Stimulated activated CD4-positive, alpha-beta T cell treated with anti-CD3 and anti-CD28 coated beads, Interleukin-2, amount 100 ng/mL, for 24 hours (primary cell): ENCODE measurements around the gene FCGBP.

Experiments used
- DNase-seq, 2 donors: peaks; one replicate each; pipeline ENCODE4 v3.0.0-alpha.2; 2020

FCGBP gene

DNA sequence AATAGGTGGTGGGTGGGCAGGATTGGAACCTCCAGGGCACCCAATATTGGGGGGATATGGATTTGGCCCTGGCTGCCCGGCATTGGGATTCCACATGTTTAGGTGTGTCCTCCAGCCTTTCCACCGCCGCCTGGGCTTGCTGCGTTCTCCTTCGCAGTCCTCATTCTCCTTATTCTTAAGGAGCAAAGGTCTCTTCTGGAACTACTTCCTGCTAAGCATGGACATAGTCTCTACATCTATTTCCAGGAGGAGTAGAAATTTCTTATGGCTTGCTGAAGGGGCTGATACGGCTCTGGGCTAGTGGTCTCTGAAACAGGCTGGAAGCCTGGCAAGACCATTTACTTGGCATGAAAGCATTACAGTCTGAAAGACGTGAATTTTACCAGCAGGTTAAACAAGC lies 9.2 kb upstream of the FCGBP start:
- peak in 1 of 2 donors; percentile 15 for DNase-seq

GRCh38 chr19:39942366-39942730 lies 7.9 kb upstream of the FCGBP start:
- DNase-seq: peak in 1 of 2 donors; percentile 18

DNA sequence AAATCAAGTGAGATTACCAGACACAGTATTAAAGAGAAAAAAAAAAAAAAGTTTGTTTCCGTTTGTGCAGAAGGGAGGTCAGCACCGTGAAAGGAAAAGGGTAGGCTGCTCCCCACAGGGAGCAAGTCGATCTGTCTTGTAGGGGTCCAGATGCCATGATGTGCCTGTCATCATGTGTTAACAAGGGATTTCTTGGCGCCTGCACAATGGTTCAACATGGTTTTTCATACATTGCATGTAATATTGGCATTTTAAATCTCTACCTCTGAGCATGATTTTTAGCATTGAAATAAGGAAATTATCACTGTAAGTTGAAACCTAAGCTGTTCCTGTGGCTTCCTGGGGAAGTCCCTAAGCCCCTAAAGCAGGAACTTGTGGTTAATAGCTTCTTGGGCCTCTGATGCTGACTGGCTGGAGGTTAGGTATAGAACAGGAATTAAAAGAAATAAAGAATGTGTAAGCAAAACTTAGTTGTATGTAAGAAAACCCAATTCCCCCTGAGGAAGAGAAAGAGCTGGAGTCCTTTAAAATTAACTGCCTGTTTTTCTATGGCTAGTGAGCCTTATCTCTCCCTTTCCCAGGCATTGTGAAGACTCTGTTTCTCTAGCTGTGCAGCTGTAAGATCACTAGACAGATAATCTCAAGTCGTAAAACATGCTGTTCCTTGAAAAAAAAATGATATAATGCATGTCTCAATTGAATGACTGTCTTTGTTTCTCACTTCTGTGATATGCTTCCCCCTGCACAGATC lies 7.4 kb upstream of the FCGBP start:
- peak; percentile 31 to 42 for DNase-seq

DNA sequence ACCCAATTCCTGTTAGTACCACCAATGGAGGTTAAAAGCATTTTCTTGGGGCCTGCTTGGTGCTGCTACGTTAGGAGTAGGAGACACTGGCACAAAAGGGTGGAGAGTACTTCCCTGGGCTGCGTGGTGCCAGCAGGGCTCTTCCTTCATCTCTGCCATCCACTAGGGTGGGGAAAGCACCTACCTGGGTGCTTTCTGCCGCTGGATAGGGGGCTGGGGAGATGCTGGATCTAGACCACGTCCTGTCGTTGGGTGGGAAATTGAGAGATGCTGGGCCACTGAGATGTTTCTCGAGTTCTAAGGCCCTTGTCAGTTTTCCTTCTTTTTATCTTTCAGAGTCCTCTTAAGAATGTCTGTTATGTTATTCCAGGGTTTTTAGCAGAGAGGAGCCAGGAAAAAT lies 6.7 kb upstream of the FCGBP start:
- peak in 1 of 2 donors; percentile 16 for DNase-seq

DNA sequence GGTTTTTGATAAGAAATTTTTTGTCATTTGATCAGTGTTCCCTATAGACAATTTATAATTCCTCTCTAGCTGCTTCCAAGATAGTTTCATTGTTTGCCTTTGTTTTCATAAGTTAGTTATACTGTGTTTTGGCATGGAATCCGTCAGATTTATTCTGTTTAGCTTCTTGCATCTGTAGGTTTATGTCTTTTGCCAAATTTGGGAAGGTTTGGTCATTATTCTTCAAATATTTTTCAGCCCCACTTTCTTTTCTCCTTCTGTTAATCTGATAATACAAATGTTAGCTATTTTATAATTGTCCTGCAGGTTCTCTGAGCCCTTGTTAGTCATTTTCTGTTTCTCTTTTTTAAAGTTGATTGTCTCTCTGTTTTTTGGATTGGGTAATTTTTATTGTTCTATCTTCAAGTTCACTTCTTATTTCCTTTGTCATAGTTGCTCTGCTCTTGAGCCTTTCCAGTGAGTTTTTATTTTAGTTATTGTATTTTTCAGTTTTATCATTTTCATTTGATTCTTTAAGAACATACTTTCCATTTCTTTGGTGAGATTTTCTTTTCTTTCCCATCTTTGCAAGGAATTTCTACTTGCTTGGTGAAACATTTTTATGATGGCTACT lies 5.9 kb upstream of the FCGBP start:
- DNase-seq: no peak

GRCh38 chr19:39939556-39939955 lies 5.1 kb upstream of the FCGBP start:
- DNase-seq: no peak

- DNase-seq: no peak
These were observed 3.4 kb upstream of the FCGBP start for GRCh38 chr19:39937787-39938186.

DNA sequence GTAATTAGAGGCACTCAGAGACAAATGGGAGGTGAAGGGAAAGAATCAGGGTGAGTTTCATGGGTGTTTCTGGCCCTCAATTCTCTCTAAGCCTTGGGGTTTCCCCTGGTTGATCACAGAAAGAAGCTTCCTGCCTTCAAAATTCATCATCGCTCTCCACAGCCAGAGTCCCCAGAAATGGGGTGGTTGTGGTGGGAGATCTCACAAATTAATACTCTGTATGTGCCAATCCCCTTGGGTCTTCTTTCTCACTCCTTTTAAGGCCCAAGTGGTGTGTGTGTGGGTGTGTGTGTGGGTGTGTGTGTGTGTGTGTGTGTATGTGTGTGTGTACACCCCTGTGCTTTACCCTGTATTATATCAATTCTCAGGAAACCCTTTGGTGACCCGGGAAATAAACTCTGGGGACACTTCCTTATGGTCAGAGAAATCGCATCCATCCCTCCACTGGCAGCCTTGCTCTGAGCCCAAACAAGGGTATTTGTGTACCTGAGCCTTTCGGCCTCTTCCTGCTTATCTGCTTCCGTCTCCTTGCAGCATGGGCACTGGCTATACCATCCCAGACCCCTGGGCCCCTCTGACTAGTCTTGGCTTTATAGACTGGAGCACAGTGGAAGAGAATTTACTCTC lies 2.8 kb upstream of the FCGBP start:
- DNase-seq: peak; percentile 33 to 38

- DNase-seq: no peak
These were observed 2.2 kb upstream of the FCGBP start for GRCh38 chr19:39936622-39937021.

DNA sequence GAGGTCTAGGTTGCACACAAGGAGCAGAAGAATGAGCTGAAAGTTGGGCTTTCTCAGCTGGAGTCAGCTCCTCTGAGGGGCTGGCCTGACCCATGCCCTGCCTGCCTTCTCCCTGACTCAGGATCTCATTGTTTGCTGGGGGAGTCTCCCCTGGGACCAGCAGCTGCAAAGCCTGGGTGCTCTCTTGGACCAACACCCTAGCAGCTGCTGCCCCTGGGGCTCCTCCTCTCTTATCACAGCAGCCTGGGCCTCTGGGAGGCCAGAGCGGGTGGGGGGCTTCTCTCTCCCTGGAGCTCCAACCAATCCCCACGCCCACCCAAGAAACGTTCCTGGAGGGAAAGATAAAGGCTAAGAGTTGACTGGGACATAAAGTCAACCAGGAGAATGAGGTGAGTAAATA lies 1.6 kb upstream of the FCGBP start:
- DNase-seq: peak in 1 of 2 donors; percentile 15

DNA sequence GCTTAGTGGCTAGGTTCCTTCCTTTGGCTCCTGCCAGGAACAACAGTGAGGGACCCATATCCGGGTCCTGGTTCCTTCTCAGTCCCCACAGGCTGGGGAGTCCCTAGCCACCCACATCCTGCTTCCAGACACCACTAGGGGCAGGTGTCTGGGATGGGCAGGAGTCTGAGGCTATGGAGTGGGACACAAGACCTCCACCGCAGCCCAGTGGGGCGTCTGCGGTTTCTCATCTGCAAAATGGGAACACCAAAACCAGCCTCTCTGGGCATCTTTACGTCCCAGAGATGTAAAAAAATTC lies 879 bp upstream of the FCGBP start:
- peak in 1 of 2 donors; percentile 13 for DNase-seq

GRCh38 chr19:39929750-39930149 lies 4.7 kb downstream of the FCGBP start:
- no peak for DNase-seq

GRCh38 chr19:39928357-39928725 lies 6.1 kb downstream of the FCGBP start:
- DNase-seq: peak in 1 of 2 donors; percentile 9

DNA sequence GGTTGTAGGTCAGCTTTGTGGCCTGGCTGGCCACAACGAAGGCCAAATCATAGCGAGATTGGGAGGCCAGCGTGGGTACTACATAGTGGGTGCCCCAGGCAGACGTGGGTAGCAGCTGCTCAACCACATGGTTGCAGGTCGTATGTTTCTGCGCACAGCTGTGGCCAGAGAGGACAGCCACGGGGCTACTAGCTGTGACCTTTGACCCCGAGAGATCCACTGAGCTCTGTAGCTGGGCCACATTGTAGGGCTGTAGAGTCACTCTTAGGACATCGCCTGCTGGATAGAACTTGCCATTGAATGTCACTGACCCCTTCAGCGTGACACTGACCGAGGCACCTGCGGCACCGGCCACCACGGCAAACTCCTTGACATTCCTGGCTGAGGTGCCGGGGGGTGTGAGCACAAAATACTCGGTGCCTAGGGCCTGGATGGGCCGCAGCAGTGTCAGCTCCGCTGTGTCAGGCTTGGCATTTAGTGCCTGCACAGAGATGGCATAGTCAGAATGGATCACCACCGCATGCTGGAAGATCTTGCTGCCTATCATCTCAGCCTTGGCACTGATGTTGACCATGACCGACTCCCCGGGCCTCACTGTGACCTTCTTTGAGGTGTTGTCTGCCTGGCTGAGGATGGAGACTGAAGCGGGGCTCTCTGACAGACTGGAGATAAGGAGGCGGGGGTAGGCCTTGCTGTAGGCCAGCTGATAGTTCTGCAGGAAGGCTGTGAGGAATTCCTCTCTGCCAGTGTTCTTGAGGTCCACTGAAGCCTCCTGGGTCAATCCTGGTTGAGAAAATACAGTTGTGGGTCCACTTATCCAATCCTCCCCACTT lies 6.7 kb downstream of the FCGBP start:
- DNase-seq: peak in 1 of 2 donors; percentile 11

DNA sequence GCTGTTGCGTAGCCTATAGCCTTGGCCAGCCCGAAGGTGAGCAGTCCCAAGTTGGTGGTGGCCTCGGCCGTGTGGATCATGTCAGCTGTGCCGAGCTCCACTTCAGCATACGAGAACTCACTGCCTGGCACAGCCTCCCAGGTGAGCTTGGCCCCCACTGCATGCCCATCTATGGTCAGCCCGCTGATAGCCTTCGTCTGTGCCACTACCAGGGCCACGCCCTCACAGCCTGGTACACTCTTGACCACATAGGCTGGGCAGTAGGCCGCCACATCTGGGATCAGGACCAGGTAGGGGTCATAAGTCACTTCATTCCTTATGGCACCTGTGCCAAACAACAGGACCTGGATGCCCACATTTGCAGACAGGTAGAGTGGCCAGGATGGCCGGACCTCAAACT lies 7.4 kb downstream of the FCGBP start:
- peak in 1 of 2 donors; percentile 6 for DNase-seq

DNA sequence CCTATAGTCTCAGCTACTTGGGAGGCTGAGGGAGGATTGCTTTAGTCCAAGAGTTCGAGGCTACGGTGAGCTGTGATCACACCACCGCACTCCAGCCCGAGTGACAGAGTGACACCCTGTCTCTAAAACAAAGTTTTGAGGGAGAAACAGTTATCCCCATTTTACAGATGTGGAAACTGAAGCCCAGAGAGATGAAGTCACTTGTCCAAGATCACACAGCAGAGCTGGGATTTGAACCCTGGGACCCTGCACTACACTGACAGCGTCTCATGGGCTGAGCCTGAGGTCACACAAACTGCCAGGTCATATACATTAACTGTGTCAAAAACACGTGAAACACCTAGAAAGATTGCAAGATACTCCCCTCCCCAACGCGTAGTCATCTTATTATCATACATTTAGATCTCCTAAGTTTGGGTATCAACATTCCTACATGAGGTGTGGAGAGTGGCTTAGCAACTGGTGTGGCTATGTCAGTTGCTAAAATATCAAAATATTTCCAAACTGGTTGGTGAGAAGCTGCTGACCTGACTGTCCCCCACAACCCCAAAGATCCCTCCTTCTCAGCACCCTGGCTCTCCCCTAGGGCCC lies 8.2 kb downstream of the FCGBP start:
- peak in 1 of 2 donors; percentile 6 for DNase-seq

- no peak for DNase-seq
These were observed 9.5 kb downstream of the FCGBP start for GRCh38 chr19:39924952-39925351.

- peak in 1 of 2 donors; percentile 6 for DNase-seq
These were observed 10.0 kb downstream of the FCGBP start for GRCh38 chr19:39924389-39924788.

DNA sequence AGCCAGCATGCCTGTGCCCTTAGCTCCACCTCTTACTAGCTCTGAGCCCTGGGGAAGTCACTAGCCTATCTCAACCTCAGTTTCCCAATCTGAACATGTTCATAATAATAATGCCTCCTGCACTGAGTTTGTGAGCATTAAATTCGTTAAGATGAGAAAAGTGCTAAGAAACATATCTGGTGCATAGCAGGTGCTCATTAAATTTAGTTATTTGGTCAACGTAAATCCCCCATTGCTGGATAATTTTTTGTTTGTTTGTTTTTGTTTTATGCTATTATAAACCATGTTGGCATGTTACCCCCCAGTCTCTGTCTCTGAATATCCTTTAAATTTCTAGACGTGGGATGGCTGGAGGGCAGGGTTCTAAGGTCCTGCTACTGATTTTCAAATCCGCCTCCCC lies 10.6 kb downstream of the FCGBP start:
- DNase-seq: no peak

DNA sequence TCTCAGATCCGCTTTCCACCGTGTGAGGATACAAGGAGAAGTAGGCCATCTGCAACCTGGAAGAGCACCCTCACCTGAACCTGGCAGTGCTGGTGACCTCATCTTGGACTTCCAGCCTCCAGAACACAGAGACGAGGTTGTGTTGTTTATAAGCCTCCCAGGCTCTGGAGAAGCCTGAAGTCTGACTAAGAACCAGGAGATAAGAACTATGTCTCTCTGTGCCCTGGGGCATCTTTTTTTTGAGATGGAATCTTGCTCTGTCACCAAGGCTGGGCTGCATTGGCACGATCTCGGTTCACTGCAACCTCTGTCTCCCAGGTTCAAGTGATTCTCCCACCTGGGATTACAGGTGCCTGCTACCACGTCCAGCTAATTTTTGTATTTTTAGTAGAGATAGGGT lies 14.5 kb downstream of the FCGBP start:
- no peak for DNase-seq

DNA sequence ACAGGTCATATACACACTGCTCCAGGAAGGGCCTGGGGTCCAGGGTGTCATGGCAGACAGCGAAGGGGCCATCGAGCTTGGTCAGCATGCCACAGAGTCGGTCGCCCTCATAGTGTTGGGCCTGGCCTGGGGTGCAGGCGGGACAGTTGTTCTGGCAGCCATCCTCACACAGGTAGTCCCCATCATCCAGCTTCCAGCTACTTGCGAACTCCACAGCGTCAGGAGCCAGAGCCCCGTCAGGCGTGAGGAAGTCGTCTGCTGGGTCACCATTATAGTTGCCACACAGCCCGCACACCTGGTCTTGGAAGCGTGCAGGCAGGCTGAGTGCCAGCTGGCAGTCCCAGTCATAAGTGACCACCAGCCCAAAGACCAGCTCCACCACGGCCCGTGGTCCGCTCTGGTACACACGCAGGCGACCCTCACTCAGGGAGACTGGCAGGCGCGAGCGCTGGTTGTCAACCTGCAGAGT lies 16.2 kb downstream of the FCGBP start:
- peak in 1 of 2 donors; percentile 7 for DNase-seq

DNA sequence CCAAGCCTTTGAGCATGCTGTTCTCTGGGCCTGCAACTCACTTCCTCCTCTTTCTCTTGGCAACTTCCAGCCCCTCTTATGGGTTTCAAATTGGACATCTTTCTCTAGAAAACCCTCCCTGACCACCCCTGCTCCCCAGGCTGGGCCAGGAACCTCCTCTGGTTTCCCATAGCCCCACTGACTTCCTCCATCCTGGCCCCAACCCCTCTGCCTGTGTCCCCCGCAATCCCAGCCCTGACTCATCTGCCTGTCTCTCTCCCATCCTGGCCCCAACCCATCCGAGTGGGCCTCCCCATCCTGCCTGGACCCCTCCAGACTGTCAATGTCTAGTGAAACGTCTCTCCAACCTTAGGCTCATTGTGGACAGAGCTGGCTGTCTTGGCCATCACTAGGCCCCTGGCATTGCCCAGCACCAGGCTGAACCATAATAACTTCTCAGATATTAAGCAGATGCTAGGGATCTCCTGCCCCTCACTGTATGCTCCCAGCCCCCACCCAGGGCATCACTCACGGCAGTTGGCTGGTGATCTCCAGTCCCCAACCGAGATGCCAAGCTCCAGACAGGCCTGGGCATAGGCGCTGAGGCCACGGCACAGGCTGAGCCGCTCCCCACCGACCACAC lies 16.8 kb downstream of the FCGBP start:
- peak in 1 of 2 donors; percentile 10 for DNase-seq
